Measurements from ENCODE around the gene ITSN1.
A peak's percentile ranks its signal among the peaks of the same experiment; 100 is the strongest.
"Not testable (repeated sequence)": the region's sequence is repeated elsewhere in the genome, so short reads cannot be mapped to it uniquely, and the experiment has no call there.

The ITSN1 gene

GRCh38 chr21:33867868-33868267, 225.6 kb downstream of the ITSN1 start:
- DNase-seq: not testable (repeated sequence)

- no peak for DNase-seq
Observed at GRCh38 chr21:33869873-33870272, 227.6 kb downstream of the ITSN1 start.

- no peak for DNase-seq
Observed at GRCh38 chr21:33870768-33871167, 228.5 kb downstream of the ITSN1 start.

- DNase-seq: no peak
Observed at GRCh38 chr21:33871171-33871570, 228.9 kb downstream of the ITSN1 start.

- DNase-seq: no peak
Observed at GRCh38 chr21:33872881-33873515, 230.7 kb downstream of the ITSN1 start.

- DNase-seq: no peak
Observed at GRCh38 chr21:33874161-33874560, 231.9 kb downstream of the ITSN1 start.

- no peak for DNase-seq
Observed at GRCh38 chr21:33875026-33875695, 232.9 kb downstream of the ITSN1 start.

GRCh38 chr21:33878824-33879223, 236.5 kb downstream of the ITSN1 start:
- DNase-seq: no peak

GRCh38 chr21:33880626-33881025, 238.3 kb downstream of the ITSN1 start:
- no peak for DNase-seq

- no peak for DNase-seq
Observed at GRCh38 chr21:33881689-33882440, 239.6 kb downstream of the ITSN1 start.

- DNase-seq: no peak
Observed at GRCh38 chr21:33883118-33883517, 240.8 kb downstream of the ITSN1 start.

- DNase-seq: no peak
Observed at GRCh38 chr21:33884376-33885171, 242.3 kb downstream of the ITSN1 start.

- DNase-seq: no peak
Observed at GRCh38 chr21:33885172-33885514, 242.8 kb downstream of the ITSN1 start.

- no peak for DNase-seq
Observed at GRCh38 chr21:33886321-33886720, 244.0 kb downstream of the ITSN1 start.

- no peak for DNase-seq
Observed at GRCh38 chr21:33890187-33890586, 247.9 kb downstream of the ITSN1 start.

- DNase-seq: no peak
Observed at GRCh38 chr21:33892853-33893252, 250.6 kb downstream of the ITSN1 start.

GRCh38 chr21:33893917-33894316, 251.6 kb downstream of the ITSN1 start:
- DNase-seq: no peak

- peak; percentile 67 for DNase-seq
Observed at GRCh38 chr21:33894736-33895288, 252.5 kb downstream of the ITSN1 start.

- no peak for DNase-seq
Observed at GRCh38 chr21:33895356-33895755, 253.1 kb downstream of the ITSN1 start.

- DNase-seq: no peak
Observed at GRCh38 chr21:33896691-33897090, 254.4 kb downstream of the ITSN1 start.

- DNase-seq: no peak
Observed at GRCh38 chr21:33897098-33897497, 254.8 kb downstream of the ITSN1 start.

GRCh38 chr21:33897739-33898138, 255.4 kb downstream of the ITSN1 start:
- DNase-seq: no peak

- DNase-seq: no peak
Observed at GRCh38 chr21:33898586-33898985, 256.3 kb downstream of the ITSN1 start.
